Activated naive CD8-positive, alpha-beta T cell (primary cell): ENCODE results near the gene AGK.
A peak's percentile ranks its signal among the peaks of the same experiment; 100 is the strongest.

Experiments
- H3K27ac Mint-ChIP-seq: one replicate; pipeline ENCODE4 v1.8.0; 2021; ENCODE audit warnings: mixed read lengths
- H3K27me3 Mint-ChIP-seq: one replicate; pipeline ENCODE4 v1.8.0; 2021; ENCODE audit warnings: mixed read lengths
- H3K36me3 Mint-ChIP-seq: one replicate; pipeline ENCODE4 v1.8.0; 2021; ENCODE audit warnings: mixed read lengths
- H3K4me1 Mint-ChIP-seq: one replicate; pipeline ENCODE4 v1.8.0; 2021; ENCODE audit warnings: low read depth, mixed read lengths
- H3K4me3 Mint-ChIP-seq: one replicate; pipeline ENCODE4 v1.8.0; 2021; ENCODE audit warnings: mild to moderate bottlenecking, mixed read lengths
- H3K9me3 Mint-ChIP-seq: one replicate; pipeline ENCODE4 v1.8.0; 2021; ENCODE audit warnings: low read depth, mixed read lengths

The AGK gene

DNA sequence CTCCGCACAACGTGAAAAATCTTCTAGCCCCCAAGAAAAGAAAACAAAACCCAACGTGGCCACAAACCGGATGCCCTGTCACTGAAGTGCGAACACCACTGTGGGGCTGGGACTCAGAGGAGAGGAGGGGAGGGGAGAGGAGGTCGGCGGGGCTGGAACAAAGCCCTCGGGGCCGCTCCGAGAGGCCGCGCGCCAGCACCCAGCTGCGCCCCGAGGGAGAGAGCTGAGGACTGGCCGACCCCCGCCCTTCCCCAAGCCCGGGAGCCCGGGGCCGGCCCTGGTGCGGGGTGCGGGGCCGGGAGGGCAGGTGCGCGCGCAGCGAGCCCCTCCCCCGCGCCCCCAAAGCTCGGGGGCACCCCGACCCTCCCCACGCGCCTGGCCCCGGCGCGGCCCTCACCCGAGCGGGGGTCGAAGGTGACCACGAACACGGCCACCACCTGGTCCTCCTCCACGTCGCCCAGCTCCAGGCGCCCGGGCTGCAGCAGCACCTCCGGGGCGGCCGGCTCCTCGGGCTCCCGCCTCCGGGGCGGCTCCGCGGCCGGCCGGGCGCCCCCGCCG is 150.4 kb downstream of the AGK start:
- peaks cover 48% of the 10 kb centered on the region for H3K4me1 Mint-ChIP-seq
- H3K27ac Mint-ChIP-seq: peak overlapping the region; percentile 51
- peak overlapping the region; percentile 92 for H3K4me3 Mint-ChIP-seq
- no peaks in the 10 kb centered on the region for H3K27me3 Mint-ChIP-seq
- H3K9me3 Mint-ChIP-seq: no peaks in the 10 kb centered on the region
- peaks cover 3% of the 10 kb centered on the region for H3K36me3 Mint-ChIP-seq

DNA sequence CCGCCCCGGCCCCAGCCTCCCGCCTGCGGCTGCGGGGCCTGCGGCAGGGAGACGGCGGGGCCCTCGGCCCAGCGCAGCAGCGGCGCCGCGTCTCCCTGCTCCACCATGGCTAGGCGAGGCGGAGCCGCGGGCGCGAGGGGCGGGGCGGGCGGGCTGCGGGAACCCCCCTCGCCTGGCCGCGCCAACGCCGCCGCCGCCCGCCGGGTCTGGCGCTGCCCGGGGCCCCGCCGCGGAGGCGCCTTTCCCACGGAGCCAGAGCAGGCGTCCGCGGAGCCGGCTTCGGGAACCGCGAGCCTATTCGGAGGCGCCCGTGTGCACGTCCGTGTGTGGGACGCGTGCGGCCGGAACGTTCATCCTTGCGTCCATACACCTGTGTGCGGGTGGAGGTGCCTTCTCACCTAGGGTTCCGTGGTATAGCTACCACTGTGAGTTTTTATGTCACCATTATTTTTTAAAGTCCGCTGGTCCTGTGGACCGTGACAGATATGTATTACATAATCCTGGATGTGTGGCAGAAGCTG is 150.9 kb downstream of the AGK start, which contains the start of gene DENND11:
Gene DENND11 (minus strand): TSS at position 120 of the 521 bp plus-strand sequence. CDS start 13 bp downstream, at position 107.
- H3K4me1 Mint-ChIP-seq: peaks cover 42% of the 10 kb centered on the region
- H3K27ac Mint-ChIP-seq: peak within 1 kb of the TSS; percentile 84
- peaks cover 3% of the 10 kb centered on the region for H3K36me3 Mint-ChIP-seq
- no peaks in the 10 kb centered on the region for H3K27me3 Mint-ChIP-seq
- no peaks in the 10 kb centered on the region for H3K9me3 Mint-ChIP-seq
- H3K4me3 Mint-ChIP-seq: peak within 1 kb of the TSS; percentile 92

DNA sequence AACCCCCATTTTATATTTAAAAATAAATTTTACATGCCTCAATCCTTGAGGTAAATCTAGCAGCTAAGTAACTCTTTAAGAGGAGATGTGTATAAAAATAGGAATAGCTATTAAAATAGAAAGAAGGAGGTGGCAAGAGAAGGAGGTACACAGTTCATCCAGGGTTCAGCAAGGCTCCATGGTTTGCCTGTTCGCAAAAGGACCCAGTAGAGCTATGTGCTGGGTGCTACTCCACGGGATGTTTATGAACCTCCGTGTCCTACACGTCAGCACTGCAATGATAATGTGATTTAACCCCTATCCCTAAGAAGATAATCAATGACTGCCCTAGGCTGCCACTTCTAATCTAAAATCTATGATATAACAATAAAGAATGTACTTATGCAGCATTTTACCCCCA is 151.7 kb downstream of the AGK start:
- no peaks in the 10 kb centered on the region for H3K27me3 Mint-ChIP-seq
- no peak overlapping the region for H3K27ac Mint-ChIP-seq
- H3K4me3 Mint-ChIP-seq: peak overlapping the region; percentile 85
- peaks cover 34% of the 10 kb centered on the region for H3K4me1 Mint-ChIP-seq
- no peaks in the 10 kb centered on the region for H3K9me3 Mint-ChIP-seq
- H3K36me3 Mint-ChIP-seq: no peaks in the 10 kb centered on the region

DNA sequence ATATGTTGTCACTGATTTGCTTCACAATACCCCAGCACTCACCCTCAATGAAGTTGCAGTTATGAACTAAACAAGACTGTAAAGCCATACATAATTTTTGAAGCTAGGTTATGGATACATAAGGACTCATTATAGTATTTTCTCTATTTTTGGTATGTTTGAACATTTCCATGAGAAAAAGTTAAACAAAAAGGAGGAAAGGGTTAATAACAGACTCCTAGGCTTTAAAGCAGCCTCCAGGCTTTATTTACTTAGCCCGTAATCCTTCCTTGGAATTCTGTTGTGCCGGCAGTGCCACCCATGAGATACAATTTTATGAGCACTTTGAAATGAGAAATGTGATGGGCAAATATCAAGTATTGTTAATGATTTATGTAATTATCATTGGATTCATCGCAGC is 152.9 kb downstream of the AGK start:
- Mint-ChIP-seq H3K36me3 (no peaks in the 10 kb centered on the region), H3K4me1 (peaks cover 22% of the 10 kb centered on the region), H3K9me3 (no peaks in the 10 kb centered on the region), H3K27me3 (no peaks in the 10 kb centered on the region), H3K27ac (no peak overlapping the region), H3K4me3 (no peak overlapping the region)

DNA sequence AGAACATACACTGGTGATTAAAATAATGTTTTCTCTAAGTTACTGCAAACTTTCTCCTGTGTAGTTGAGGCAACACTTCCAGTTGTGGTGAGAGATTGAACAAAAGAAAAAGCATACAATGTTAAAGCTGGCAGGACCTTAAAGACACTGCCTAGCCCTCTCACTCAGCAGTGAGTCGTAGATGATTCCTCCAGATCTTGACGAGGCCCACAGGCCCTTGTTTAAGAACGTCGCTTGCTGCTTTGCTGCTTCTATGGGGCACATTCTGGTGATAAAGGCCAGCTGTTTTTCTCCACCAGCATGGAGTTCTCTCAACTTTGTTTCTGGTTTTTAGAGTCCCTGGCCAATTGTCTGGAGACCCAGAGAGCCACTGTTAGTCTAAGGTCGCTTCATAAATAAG is 153.5 kb downstream of the AGK start:
- Mint-ChIP-seq H3K4me1 (peaks cover 18% of the 10 kb centered on the region), H3K27ac (no peak overlapping the region), H3K9me3 (no peaks in the 10 kb centered on the region), H3K4me3 (no peak overlapping the region), H3K27me3 (no peaks in the 10 kb centered on the region), H3K36me3 (no peaks in the 10 kb centered on the region)
